ENCODE results near the gene ABCB10. TPM values are rescaled to one million over a fixed set of nuclear protein-coding genes. Genes with fewer than 3 reads are reported as not detected.

ABCB10 gene
- total and polyA plus RNA-seq, 2 experiments from 2014 or later: 4.7 to 9.7 TPM

DNA sequence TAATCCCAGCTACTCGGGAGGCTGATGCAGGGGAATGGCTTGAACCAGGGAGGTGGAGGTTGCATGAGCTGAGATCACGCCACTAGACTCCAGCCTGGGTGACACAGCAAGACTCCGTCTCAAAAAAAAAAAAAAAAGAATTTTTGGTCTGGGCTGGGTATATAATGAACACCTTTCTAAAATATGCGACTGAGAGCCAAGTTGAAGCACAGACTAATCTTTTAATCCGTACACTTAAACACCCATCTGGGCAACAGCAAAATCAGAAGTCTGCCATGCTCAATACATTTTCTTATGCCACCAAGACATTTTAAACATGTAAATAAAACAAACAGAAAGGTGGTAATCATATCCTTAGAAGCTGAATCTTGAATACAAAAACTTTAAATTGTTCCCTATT is 31.6 kb upstream of the ABCB10 start:
- Mint-ChIP-seq H3K9me3 (no peaks in the 10 kb centered on the region; the same call in 2 of the 3 replicates), H3K4me3 (no peak overlapping the region), H3K4me1 (no peaks in the 10 kb centered on the region), H3K27ac (no peak overlapping the region), H3K27me3 (ENCODE audit: insufficient read depth, low read depth, poor library complexity) (peaks cover 2% of the 10 kb centered on the region), H3K36me3 (ENCODE audit: low read depth) (peaks cover 12% of the 10 kb centered on the region)
- H3K9me2 ChIP-seq (ENCODE audit: insufficient read depth): no peaks in the 10 kb centered on the region
- H3K36me3 ChIP-seq (ENCODE audit: insufficient read depth): no peaks in the 10 kb centered on the region; the same call in 1 of the 2 replicates
- H3K4me1 ChIP-seq (ENCODE audit: insufficient read depth): no peaks in the 10 kb centered on the region
- no peak overlapping the region for H3K4me3 ChIP-seq
- DNase-seq (ENCODE audit: low spot score) (no peak), ATAC-seq (no peak)
- no peaks in the 10 kb centered on the region for H3F3A ChIP-seq (replicated peaks; ENCODE audit: low read depth)
- H3K4me2 ChIP-seq: no peak overlapping the region
- no peak overlapping the region for H2AFZ ChIP-seq
- H3K27ac ChIP-seq (ENCODE audit: low read depth): no peak overlapping the region
- no peaks in the 10 kb centered on the region for H4K20me1 ChIP-seq (replicated peaks; ENCODE audit: insufficient read depth)
- TF ChIP-seq EZH2phosphoT487 (IDR thresholded peaks at IDR 0.05; ENCODE audit: unreplicated experiment): no peak
- no peak for TF ChIP-seq ZNF331 (CRISPR knock-in tag; IDR thresholded peaks at IDR 0.05; ENCODE audit: low read depth)
- TF ChIP-seq CREB1 (CRISPR knock-in tag; IDR thresholded peaks at IDR 0.05; ENCODE audit: low read depth): no peak
- TF ChIP-seq JUNB (IDR thresholded peaks at IDR 0.05; ENCODE audit: unreplicated experiment): no peak
- TF ChIP-seq, protein P1, sequence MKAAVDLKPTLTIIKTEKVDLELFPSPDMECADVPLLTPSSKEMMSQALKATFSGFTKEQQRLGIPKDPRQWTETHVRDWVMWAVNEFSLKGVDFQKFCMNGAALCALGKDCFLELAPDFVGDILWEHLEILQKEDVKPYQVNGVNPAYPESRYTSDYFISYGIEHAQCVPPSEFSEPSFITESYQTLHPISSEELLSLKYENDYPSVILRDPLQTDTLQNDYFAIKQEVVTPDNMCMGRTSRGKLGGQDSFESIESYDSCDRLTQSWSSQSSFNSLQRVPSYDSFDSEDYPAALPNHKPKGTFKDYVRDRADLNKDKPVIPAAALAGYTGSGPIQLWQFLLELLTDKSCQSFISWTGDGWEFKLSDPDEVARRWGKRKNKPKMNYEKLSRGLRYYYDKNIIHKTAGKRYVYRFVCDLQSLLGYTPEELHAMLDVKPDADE (IDR thresholded peaks at IDR 0.05): no peak
- TF ChIP-seq, protein P2, sequence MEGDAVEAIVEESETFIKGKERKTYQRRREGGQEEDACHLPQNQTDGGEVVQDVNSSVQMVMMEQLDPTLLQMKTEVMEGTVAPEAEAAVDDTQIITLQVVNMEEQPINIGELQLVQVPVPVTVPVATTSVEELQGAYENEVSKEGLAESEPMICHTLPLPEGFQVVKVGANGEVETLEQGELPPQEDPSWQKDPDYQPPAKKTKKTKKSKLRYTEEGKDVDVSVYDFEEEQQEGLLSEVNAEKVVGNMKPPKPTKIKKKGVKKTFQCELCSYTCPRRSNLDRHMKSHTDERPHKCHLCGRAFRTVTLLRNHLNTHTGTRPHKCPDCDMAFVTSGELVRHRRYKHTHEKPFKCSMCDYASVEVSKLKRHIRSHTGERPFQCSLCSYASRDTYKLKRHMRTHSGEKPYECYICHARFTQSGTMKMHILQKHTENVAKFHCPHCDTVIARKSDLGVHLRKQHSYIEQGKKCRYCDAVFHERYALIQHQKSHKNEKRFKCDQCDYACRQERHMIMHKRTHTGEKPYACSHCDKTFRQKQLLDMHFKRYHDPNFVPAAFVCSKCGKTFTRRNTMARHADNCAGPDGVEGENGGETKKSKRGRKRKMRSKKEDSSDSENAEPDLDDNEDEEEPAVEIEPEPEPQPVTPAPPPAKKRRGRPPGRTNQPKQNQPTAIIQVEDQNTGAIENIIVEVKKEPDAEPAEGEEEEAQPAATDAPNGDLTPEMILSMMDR (conservative IDR thresholded peaks at IDR 0.05; ENCODE audit: low read depth in 2 of 2): no peak
- no peak for TF ChIP-seq POLR2AphosphoS5 (IDR thresholded peaks at IDR 0.05; ENCODE audit: low read depth)
- TF ChIP-seq, protein P3, sequence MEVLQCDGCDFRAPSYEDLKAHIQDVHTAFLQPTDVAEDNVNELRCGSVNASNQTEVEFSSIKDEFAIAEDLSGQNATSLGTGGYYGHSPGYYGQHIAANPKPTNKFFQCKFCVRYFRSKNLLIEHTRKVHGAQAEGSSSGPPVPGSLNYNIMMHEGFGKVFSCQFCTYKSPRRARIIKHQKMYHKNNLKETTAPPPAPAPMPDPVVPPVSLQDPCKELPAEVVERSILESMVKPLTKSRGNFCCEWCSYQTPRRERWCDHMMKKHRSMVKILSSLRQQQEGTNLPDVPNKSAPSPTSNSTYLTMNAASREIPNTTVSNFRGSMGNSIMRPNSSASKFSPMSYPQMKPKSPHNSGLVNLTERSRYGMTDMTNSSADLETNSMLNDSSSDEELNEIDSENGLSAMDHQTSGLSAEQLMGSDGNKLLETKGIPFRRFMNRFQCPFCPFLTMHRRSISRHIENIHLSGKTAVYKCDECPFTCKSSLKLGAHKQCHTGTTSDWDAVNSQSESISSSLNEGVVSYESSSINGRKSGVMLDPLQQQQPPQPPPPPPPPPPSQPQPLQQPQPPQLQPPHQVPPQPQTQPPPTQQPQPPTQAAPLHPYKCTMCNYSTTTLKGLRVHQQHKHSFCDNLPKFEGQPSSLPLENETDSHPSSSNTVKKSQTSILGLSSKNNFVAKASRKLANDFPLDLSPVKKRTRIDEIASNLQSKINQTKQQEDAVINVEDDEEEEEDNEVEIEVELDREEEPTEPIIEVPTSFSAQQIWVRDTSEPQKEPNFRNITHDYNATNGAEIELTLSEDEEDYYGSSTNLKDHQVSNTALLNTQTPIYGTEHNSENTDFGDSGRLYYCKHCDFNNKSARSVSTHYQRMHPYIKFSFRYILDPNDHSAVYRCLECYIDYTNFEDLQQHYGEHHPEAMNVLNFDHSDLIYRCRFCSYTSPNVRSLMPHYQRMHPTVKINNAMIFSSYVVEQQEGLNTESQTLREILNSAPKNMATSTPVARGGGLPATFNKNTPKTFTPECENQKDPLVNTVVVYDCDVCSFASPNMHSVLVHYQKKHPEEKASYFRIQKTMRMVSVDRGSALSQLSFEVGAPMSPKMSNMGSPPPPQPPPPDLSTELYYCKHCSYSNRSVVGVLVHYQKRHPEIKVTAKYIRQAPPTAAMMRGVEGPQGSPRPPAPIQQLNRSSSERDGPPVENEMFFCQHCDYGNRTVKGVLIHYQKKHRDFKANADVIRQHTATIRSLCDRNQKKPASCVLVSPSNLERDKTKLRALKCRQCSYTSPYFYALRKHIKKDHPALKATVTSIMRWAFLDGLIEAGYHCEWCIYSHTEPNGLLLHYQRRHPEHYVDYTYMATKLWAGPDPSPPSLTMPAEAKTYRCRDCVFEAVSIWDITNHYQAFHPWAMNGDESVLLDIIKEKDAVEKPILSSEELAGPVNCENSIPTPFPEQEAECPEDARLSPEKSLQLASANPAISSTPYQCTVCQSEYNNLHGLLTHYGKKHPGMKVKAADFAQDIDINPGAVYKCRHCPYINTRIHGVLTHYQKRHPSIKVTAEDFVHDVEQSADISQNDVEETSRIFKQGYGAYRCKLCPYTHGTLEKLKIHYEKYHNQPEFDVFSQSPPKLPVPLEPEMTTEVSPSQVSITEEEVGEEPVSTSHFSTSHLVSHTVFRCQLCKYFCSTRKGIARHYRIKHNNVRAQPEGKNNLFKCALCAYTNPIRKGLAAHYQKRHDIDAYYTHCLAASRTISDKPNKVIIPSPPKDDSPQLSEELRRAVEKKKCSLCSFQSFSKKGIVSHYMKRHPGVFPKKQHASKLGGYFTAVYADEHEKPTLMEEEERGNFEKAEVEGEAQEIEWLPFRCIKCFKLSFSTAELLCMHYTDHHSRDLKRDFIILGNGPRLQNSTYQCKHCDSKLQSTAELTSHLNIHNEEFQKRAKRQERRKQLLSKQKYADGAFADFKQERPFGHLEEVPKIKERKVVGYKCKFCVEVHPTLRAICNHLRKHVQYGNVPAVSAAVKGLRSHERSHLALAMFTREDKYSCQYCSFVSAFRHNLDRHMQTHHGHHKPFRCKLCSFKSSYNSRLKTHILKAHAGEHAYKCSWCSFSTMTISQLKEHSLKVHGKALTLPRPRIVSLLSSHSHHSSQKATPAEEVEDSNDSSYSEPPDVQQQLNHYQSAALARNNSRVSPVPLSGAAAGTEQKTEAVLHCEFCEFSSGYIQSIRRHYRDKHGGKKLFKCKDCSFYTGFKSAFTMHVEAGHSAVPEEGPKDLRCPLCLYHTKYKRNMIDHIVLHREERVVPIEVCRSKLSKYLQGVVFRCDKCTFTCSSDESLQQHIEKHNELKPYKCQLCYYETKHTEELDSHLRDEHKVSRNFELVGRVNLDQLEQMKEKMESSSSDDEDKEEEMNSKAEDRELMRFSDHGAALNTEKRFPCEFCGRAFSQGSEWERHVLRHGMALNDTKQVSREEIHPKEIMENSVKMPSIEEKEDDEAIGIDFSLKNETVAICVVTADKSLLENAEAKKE (CRISPR knock-in tag; IDR thresholded peaks at IDR 0.05): no peak
- H3K27me3 ChIP-seq (ENCODE audit: insufficient read depth): no peaks in the 10 kb centered on the region
- H3K79me2 ChIP-seq (replicated peaks; ENCODE audit: insufficient read depth): no peaks in the 10 kb centered on the region

Data from GM23338 (cell line).